Vagina (tissue), 2 donors: ENCODE results near the gene HNRNPLL. TPM values are rescaled to one million over a fixed set of nuclear protein-coding genes. Genes with fewer than 3 reads are reported as not detected.

Source experiments
- DNase-seq, 2 donors: peaks; one replicate each; pipeline ENCODE4 v3.0.0-alpha.2; 2017; ENCODE audit errors: extremely low spot score in 2 of 2
- H3K27ac ChIP-seq: fragments of 200-600 bp; sonication (generic); one replicate; pipeline ENCODE4 v1.5.1; 2019
- H3K27me3 ChIP-seq: fragments of 200-600 bp; sonication (generic); one replicate; pipeline ENCODE4 v1.5.1; 2019
- H3K36me3 ChIP-seq, 2 donors: fragments of 200-600 bp; sonication (generic); one replicate each; pipeline ENCODE4 v1.5.1; 2017 to 2019
- H3K4me1 ChIP-seq: fragments of 200-600 bp; sonication (generic); one replicate; pipeline ENCODE4 v1.5.1; 2019
- H3K4me3 ChIP-seq, 2 donors: fragments of 200-600 bp; sonication (generic); 1 replicate in 1 of 2; 2 replicates in 1 of 2; pipeline ENCODE4 v1.5.1; 2016 to 2019
- H3K9me3 ChIP-seq: fragments of 200-600 bp; sonication (generic); one replicate; pipeline ENCODE4 v1.5.1; 2019
- CTCF ChIP-seq, 3 experiments: fragments of 450-650 bp in 2 of 3; fragments of 200-600 bp in 1 of 3; sonication (generic) in 1 of 3; IDR thresholded peaks; one replicate each; pipeline ENCODE4 v1.5.1; 2017 to 2019; ENCODE audit warnings: antibody characterized with exemption in 3 of 3, mild to moderate bottlenecking in 2 of 3, moderate library complexity in 2 of 3
- POLR2A ChIP-seq, 2 donors: fragments of 450-650 bp; IDR thresholded peaks; one replicate each; pipeline ENCODE4 v1.6.1; 2017; ENCODE audit warnings: antibody characterized with exemption in 2 of 2, mild to moderate bottlenecking in 2 of 2, moderate library complexity in 2 of 2
- POLR2AphosphoS5 ChIP-seq, 2 donors: sonication (generic); formaldehyde crosslinking; IDR thresholded peaks; one replicate each; pipeline ENCODE4 v1.9.0; 2017; ENCODE audit warnings: antibody characterized with exemption in 2 of 2, mild to moderate bottlenecking in 2 of 2, low read depth in 1 of 2; ENCODE audit not compliant: insufficient read depth in 1 of 2
- intact Hi-C: fragments of 100-400 bp; cut with DNase I; formaldehyde crosslinking; loops from one replicate; pipeline ENCODE4 v1.15.1; 2023
- total RNA-seq: library from RNA; depleted of rRNA; stranded (reverse); fragments of >200 nt; gene quantifications from one replicate; pipeline ENCODE4 v1.2.3, GENCODE V29; 2016

The HNRNPLL gene
- total RNA-seq, 1 donor from 2014 or later: 33.9 TPM

GRCh38 chr2:38578832-38579231 is 23.9 kb downstream of the HNRNPLL start:
- intact Hi-C loops: no loop called here
- Histone ChIP-seq H3K27ac (no peak overlapping the region), H3K4me3 (no peak overlapping the region), H3K9me3 (no peaks in the 10 kb centered on the region), H3K27me3 (no peaks in the 10 kb centered on the region), H3K4me1 (no peaks in the 10 kb centered on the region), H3K36me3 (peaks cover 3 to 11% of the 10 kb centered on the region in 2 donors)
- no peak for DNase-seq
- TF ChIP-seq CTCF (IDR thresholded peaks at IDR 0.05) (no peak), POLR2A (IDR thresholded peaks at IDR 0.05) (no peak), POLR2AphosphoS5 (IDR thresholded peaks at IDR 0.05; ENCODE audit: insufficient read depth in 1 of 2, low read depth in 1 of 2) (no peak)

- intact Hi-C loops: no loop called here
- Histone ChIP-seq H3K27ac (no peak overlapping the region), H3K9me3 (no peaks in the 10 kb centered on the region), H3K4me1 (no peaks in the 10 kb centered on the region), H3K27me3 (no peaks in the 10 kb centered on the region), H3K36me3 (peaks cover 0 to 35% of the 10 kb centered on the region in 2 donors), H3K4me3 (no peak overlapping the region)
- TF ChIP-seq POLR2A (IDR thresholded peaks at IDR 0.05) (no peak), CTCF (IDR thresholded peaks at IDR 0.05) (no peak), POLR2AphosphoS5 (IDR thresholded peaks at IDR 0.05; ENCODE audit: insufficient read depth in 1 of 2, low read depth in 1 of 2) (no peak)
- no peak for DNase-seq
Observed at GRCh38 chr2:38574278-38574677, 28.4 kb downstream of the HNRNPLL start.

GRCh38 chr2:38572167-38572566 is 30.6 kb downstream of the HNRNPLL start:
- H3K4me1 ChIP-seq: no peaks in the 10 kb centered on the region
- intact Hi-C loops: no loop called here
- TF ChIP-seq CTCF (IDR thresholded peaks at IDR 0.05) (no peak), POLR2AphosphoS5 (IDR thresholded peaks at IDR 0.05; ENCODE audit: insufficient read depth in 1 of 2, low read depth in 1 of 2) (no peak), POLR2A (IDR thresholded peaks at IDR 0.05) (no peak)
- no peak for DNase-seq
- no peak overlapping the region for H3K27ac ChIP-seq
- H3K9me3 ChIP-seq: no peaks in the 10 kb centered on the region
- H3K36me3 ChIP-seq: peaks cover 0 to 49% of the 10 kb centered on the region in 2 donors
- H3K27me3 ChIP-seq: no peaks in the 10 kb centered on the region
- H3K4me3 ChIP-seq: no peak overlapping the region

GRCh38 chr2:38571193-38571592 is 31.5 kb downstream of the HNRNPLL start:
- peaks cover 0 to 57% of the 10 kb centered on the region in 2 donors for H3K36me3 ChIP-seq
- no peaks in the 10 kb centered on the region for H3K27me3 ChIP-seq
- TF ChIP-seq CTCF (IDR thresholded peaks at IDR 0.05) (no peak), POLR2A (IDR thresholded peaks at IDR 0.05) (no peak), POLR2AphosphoS5 (IDR thresholded peaks at IDR 0.05; ENCODE audit: insufficient read depth in 1 of 2, low read depth in 1 of 2) (no peak)
- H3K9me3 ChIP-seq: no peaks in the 10 kb centered on the region
- DNase-seq: no peak
- no peak overlapping the region for H3K4me3 ChIP-seq
- H3K4me1 ChIP-seq: no peaks in the 10 kb centered on the region
- intact Hi-C loops: no loop called here
- no peak overlapping the region for H3K27ac ChIP-seq

GRCh38 chr2:38568724-38569436 is 33.8 kb downstream of the HNRNPLL start:
- intact Hi-C loops: no loop called here
- Histone ChIP-seq H3K27ac (no peak overlapping the region), H3K36me3 (peaks cover 0 to 57% of the 10 kb centered on the region in 2 donors)

More at GRCh38 chr2:38568724-38569436, 33.8 kb downstream of the HNRNPLL start:
- TF ChIP-seq POLR2A (IDR thresholded peaks at IDR 0.05) (no peak), POLR2AphosphoS5 (IDR thresholded peaks at IDR 0.05; ENCODE audit: insufficient read depth in 1 of 2, low read depth in 1 of 2) (no peak)
- Histone ChIP-seq H3K27me3 (no peaks in the 10 kb centered on the region), H3K9me3 (no peaks in the 10 kb centered on the region), H3K4me1 (no peaks in the 10 kb centered on the region), H3K4me3 (no peak overlapping the region)
- DNase-seq: no peak
